ENCODE results near the gene AGMO. TPM values are rescaled to one million over a fixed set of nuclear protein-coding genes. Genes with fewer than 3 reads are reported as not detected.

Gene AGMO
- total RNA-seq, 1 experiment from 2014 or later = 0.11 TPM

- H3K4me2 ChIP-seq (ENCODE audit: low read length) = peak overlapping the region; percentile 23; the same call in 1 of the 2 replicates
- H3K9me3 ChIP-seq (ENCODE audit: low read length) = no peaks in the 10 kb centered on the region
- H4K20me1 ChIP-seq (ENCODE audit: low read length) = no peaks in the 10 kb centered on the region
- H3K36me3 ChIP-seq (ENCODE audit: low read depth, low read length) = no peaks in the 10 kb centered on the region
- POLR2A ChIA-PET (ENCODE audit: unreplicated experiment) = interaction anchor here (0.6 kb wide), 1 partner anchor 19 kb away, joined by 3 read pairs; no protein-coding TSS in a partner anchor
- ATAC-seq = peak; percentile 70
- no peaks in the 10 kb centered on the region for H3K79me2 ChIP-seq (ENCODE audit: low read length)
- peak; percentile 26 for DNase-seq
- no peak overlapping the region for H3K4me3 ChIP-seq (ENCODE audit: low read length)
- CTCF ChIA-PET = no interaction called here
- peaks cover 11% of the 10 kb centered on the region for H3K4me1 ChIP-seq (ENCODE audit: insufficient read depth, low read length)
- peak overlapping the region; percentile 47 for H3K27ac ChIP-seq (ENCODE audit: low read length)
- peaks cover 3% of the 10 kb centered on the region for H3F3A ChIP-seq (ENCODE audit: low read length, unreplicated experiment)
- no peak overlapping the region for H2AFZ ChIP-seq (ENCODE audit: low read length)
- no peak overlapping the region for H3K9ac ChIP-seq (ENCODE audit: low read length)
- H3K9me2 ChIP-seq (replicated peaks; ENCODE audit: low read length) = no peaks in the 10 kb centered on the region
- BruUV-seq (replicated peaks) = no TSS peak
- H3K27me3 ChIP-seq (ENCODE audit: low read length) = 0 out of 2 replicates have a peak, but pooled peaks cover 3% of the 10 kb centered on the region
- intact Hi-C loops (cut with micrococcal nuclease) = loop anchor here (5.0 kb wide), 5 partner anchors 44 to 459 kb away; no protein-coding TSS in a partner anchor
- TF ChIP-seq EZH2phosphoT487 (IDR thresholded peaks at IDR 0.05; ENCODE audit: borderline replicate concordance, low read length) = no peak
- TF ChIP-seq CTCF (conservative IDR thresholded peaks at IDR 0.05; ENCODE audit: low read depth, low read length) = no peak
- no peak for TF ChIP-seq EZH2 (IDR thresholded peaks at IDR 0.05; ENCODE audit: low read length, unreplicated experiment)
These were observed 99.0 kb downstream of the AGMO start for GRCh38 chr7:15462721-15463389.

- H3K9me2 ChIP-seq (replicated peaks; ENCODE audit: low read length) = no peaks in the 10 kb centered on the region
- H2AFZ ChIP-seq (ENCODE audit: low read length) = no peak overlapping the region
- BruUV-seq (replicated peaks) = no TSS peak
- POLR2A ChIA-PET (ENCODE audit: unreplicated experiment) = interaction anchor here (0.5 kb wide), 1 partner anchor 10 kb away, joined by 4 read pairs; no protein-coding TSS in a partner anchor
- ATAC-seq (peak; percentile 60), DNase-seq (peak; percentile 57)
- H3K9ac ChIP-seq (ENCODE audit: low read length) = no peak overlapping the region
- H4K20me1 ChIP-seq (ENCODE audit: low read length) = no peaks in the 10 kb centered on the region
- H3K4me3 ChIP-seq (ENCODE audit: low read length) = no peak overlapping the region
- 0 out of 2 replicates have a peak, but pooled peaks cover 4% of the 10 kb centered on the region for H3K27me3 ChIP-seq (ENCODE audit: low read length)
- H3F3A ChIP-seq (ENCODE audit: low read length, unreplicated experiment) = peaks cover 3% of the 10 kb centered on the region
- CTCF ChIA-PET = no interaction called here
- no peaks in the 10 kb centered on the region for H3K9me3 ChIP-seq (ENCODE audit: low read length)
- no peak overlapping the region for H3K4me2 ChIP-seq (ENCODE audit: low read length)
- intact Hi-C loops (cut with micrococcal nuclease) = loop anchor here (5.0 kb wide), 5 partner anchors 46 to 461 kb away; no protein-coding TSS in a partner anchor
- peaks cover 11% of the 10 kb centered on the region for H3K4me1 ChIP-seq (ENCODE audit: insufficient read depth, low read length)
- H3K36me3 ChIP-seq (ENCODE audit: low read depth, low read length) = no peaks in the 10 kb centered on the region
- peak overlapping the region; percentile 47; the same call in 1 of the 2 replicates for H3K27ac ChIP-seq (ENCODE audit: low read length)
- H3K79me2 ChIP-seq (ENCODE audit: low read length) = no peaks in the 10 kb centered on the region
- no peak for TF ChIP-seq CTCF (conservative IDR thresholded peaks at IDR 0.05; ENCODE audit: low read depth, low read length)
- TF ChIP-seq EZH2phosphoT487 (IDR thresholded peaks at IDR 0.05; ENCODE audit: borderline replicate concordance, low read length) = no peak
- TF ChIP-seq EZH2 (IDR thresholded peaks at IDR 0.05; ENCODE audit: low read length, unreplicated experiment) = no peak
These were observed 100.2 kb downstream of the AGMO start for GRCh38 chr7:15461576-15461975.

Measured in PC-3 (cell line).